HepG2 (cell line): Measurements from ENCODE around the gene LSMEM2. TPM values are rescaled to one million over a fixed set of nuclear protein-coding genes. Genes with fewer than 3 reads are reported as not detected.

ENCODE experiments used
- ATAC-seq: fragments of 200-7000 bp; cut with Tn5 transposase; 3 replicates; pipeline ENCODE4 v1.9.1; 2020; ENCODE audit warnings: mild to moderate bottlenecking, moderate library complexity
- Bru-seq: library from RNA; stranded (reverse); fragments of 400-500 nt; gene quantifications from one replicate; lab custom pipeline; 2021; lab: Mats Ljungman, UMichigan
- BruChase-seq, 2 experiments: library from RNA; stranded (reverse); fragments of 400-500 nt; gene quantifications; one replicate each; lab custom pipeline; 2021; lab: Mats Ljungman, UMichigan
- BruUV-seq: library from RNA; stranded (reverse); fragments of 400-500 nt; replicated peaks from 2 replicates; lab custom pipeline; 2021; lab: Mats Ljungman, UMichigan
- CTCF ChIA-PET: fragments of 300-600 bp; formaldehyde crosslinking; extraction: SDS; loops from one replicate; lab custom pipeline; 2021; ENCODE audit warnings: low total read pairs, inconsistent platforms, low intra/inter-chr PET ratio; lab: Yijun Ruan, JAX
- POLR2A ChIA-PET: fragments of 350-600 bp; sonication (Branson Sonifier 250); formaldehyde crosslinking; loops from one replicate; lab custom pipeline; 2020; ENCODE audit warnings: antibody characterized with exemption, inconsistent platforms; lab: Yijun Ruan, JAX
- DNase-seq: peaks from one replicate; pipeline ENCODE4 v3.0.0-alpha.2; 2015; ENCODE audit warnings: low spot score
- FAIRE-seq: peaks from 3 replicates; lab custom pipeline; 2011; peaks lifted over from hg19 to GRCh38; lab: Jason Lieb, UNC
- H2AFZ ChIP-seq: one replicate; pipeline ENCODE4 v1.6.1; 2011; ENCODE audit warnings: low read length, inconsistent platforms
- H3K27ac ChIP-seq: fragments of 300-600 bp; 3 replicates; pipeline ENCODE4 v1.8.0; 2011; ENCODE audit warnings: mixed run types, mild to moderate bottlenecking, mixed read lengths, low read length, inconsistent platforms; ENCODE audit not compliant: insufficient read depth; ENCODE audit errors: extremely low read length
- H3K27me3 ChIP-seq, 2 experiments: fragments of 200-600 bp in 1 of 2; 2 replicates in 1 of 2; 3 replicates in 1 of 2; pipeline versions ENCODE4 v1.6.0 to v1.8.0; 2011; ENCODE audit warnings: low read length in 2 of 2, mild to moderate bottlenecking in 2 of 2, moderate library complexity in 2 of 2, inconsistent platforms in 1 of 2; ENCODE audit not compliant: insufficient read depth in 2 of 2, control insufficient read depth in 1 of 2
- H3K36me3 ChIP-seq, 2 experiments: fragments of 200-600 bp in 1 of 2; replicated peaks in 1 of 2; 2 replicates in 1 of 2; 3 replicates in 1 of 2; pipeline versions ENCODE4 v1.5.1 to v1.8.0; 2011; ENCODE audit warnings: low read length in 2 of 2, inconsistent platforms in 1 of 2; ENCODE audit not compliant: insufficient read depth in 2 of 2, control insufficient read depth in 1 of 2
- H3K4me1 ChIP-seq: 2 replicates; pipeline ENCODE4 v1.5.1; 2012; ENCODE audit warnings: low read length, inconsistent platforms; ENCODE audit not compliant: insufficient read depth
- H3K4me2 ChIP-seq: 2 replicates; pipeline ENCODE4 v1.6.0; 2011; ENCODE audit warnings: low read depth, low read length, inconsistent platforms
- H3K4me3 ChIP-seq, 3 experiments: fragments of 200-600 bp in 1 of 3; sonication (generic), shearing (Covaris generic) in 1 of 3; replicated peaks in 1 of 3; 2 replicates each; pipeline ENCODE4 v1.5.1; 2011 to 2016; ENCODE audit warnings: low read length in 3 of 3, inconsistent platforms in 2 of 3, low read depth in 2 of 3, mild to moderate bottlenecking in 2 of 3, control low read depth in 1 of 3, mixed read lengths in 1 of 3; ENCODE audit not compliant: insufficient read depth in 1 of 3
- H3K79me2 ChIP-seq: one replicate; pipeline ENCODE4 v1.6.1; 2011; ENCODE audit warnings: low read length, inconsistent platforms; ENCODE audit not compliant: insufficient read depth
- H3K9ac ChIP-seq: 2 replicates; pipeline ENCODE4 v1.6.0; 2011; ENCODE audit warnings: mild to moderate bottlenecking, low read depth, low read length, inconsistent platforms; ENCODE audit not compliant: insufficient read depth
- H3K9me3 ChIP-seq: 2 replicates; pipeline ENCODE4 v1.5.1; 2012; ENCODE audit warnings: mild to moderate bottlenecking, low read length
- H4K20me1 ChIP-seq: 2 replicates; pipeline ENCODE4 v1.6.0; 2011; ENCODE audit warnings: inconsistent platforms, mild to moderate bottlenecking, low read length, moderate library complexity; ENCODE audit not compliant: insufficient read depth
- AGO2 ChIP-seq: fragments of 200-400 bp; formaldehyde crosslinking; optimal IDR thresholded peaks from 2 replicates; pipeline ENCODE3; 2017; ENCODE audit warnings: mild to moderate bottlenecking, low read depth, low read length, moderate library complexity
- AKAP8 ChIP-seq: sonication (generic); formaldehyde crosslinking; IDR thresholded peaks from 2 replicates; pipeline ENCODE4 v1.5.1; 2020; ENCODE audit warnings: mild to moderate bottlenecking, missing genetic modification reagents
- KAT7 ChIP-seq: IDR thresholded peaks from 2 replicates; pipeline ENCODE4 v1.6.1; 2018; ENCODE audit warnings: borderline replicate concordance, missing compliant biosample characterization
- NRL ChIP-seq: sonication (generic); formaldehyde crosslinking; IDR thresholded peaks from 2 replicates; pipeline ENCODE4 v1.5.0; 2020; ENCODE audit warnings: missing genetic modification reagents, mild to moderate bottlenecking, moderate library complexity, borderline replicate concordance
- POLR2G ChIP-seq: fragments of 200-400 bp; formaldehyde crosslinking; IDR thresholded peaks from 2 replicates; pipeline ENCODE4 v1.6.1; 2018; ENCODE audit warnings: mild to moderate bottlenecking, low read depth, low read length, moderate library complexity
- ZNF335 ChIP-seq: sonication (generic); formaldehyde crosslinking; IDR thresholded peaks from 2 replicates; pipeline ENCODE4 v1.4.0; 2020; ENCODE audit warnings: missing genetic modification reagents
- ZNF563 ChIP-seq: sonication (generic); formaldehyde crosslinking; IDR thresholded peaks from 2 replicates; pipeline ENCODE4 v1.8.0; 2022; ENCODE audit warnings: mild to moderate bottlenecking, moderate library complexity, missing genetic modification reagents
- WGBS: methylation state at CpG from one replicate; pipeline ENCODE4 v1.1.6; 2017; ENCODE audit warnings: low lambda C conversion rate; 5-methylcytosine and 5-hydroxymethylcytosine counted together
- in situ Hi-C: cut with HindIII; loops from 2 replicates; pipeline ENCODE4 v1.10.0; 2017; ENCODE audit warnings: low pct_unique_long_range_greater_than_20kb; ENCODE audit not compliant: extremely low pct_ligation_motif_present
- intact Hi-C: fragments of 100-400 bp; cut with micrococcal nuclease; formaldehyde crosslinking; loops from one replicate; pipeline ENCODE4 v1.10.0; 2022; ENCODE audit not compliant: unreplicated experiment
- long read RNA-seq, 2 experiments: library from RNA in 1 of 2; library from polyadenylated mRNA in 1 of 2; stranded (forward) in 1 of 2; unstranded in 1 of 2; transcript quantifications; one replicate each; pipeline ENCODE4 v2.0.0, GENCODE V29; 2019 to 2022
- polyA minus RNA-seq, 3 experiments: library from RNA; depleted of rRNA, polyadenylated mRNA; stranded (reverse); fragments of >200 nt; gene quantifications; 2 replicates each; pipeline ENCODE4 v1.2.3, GENCODE V29; 2011; ENCODE audit warnings: low replicate concordance in 1 of 3
- polyA plus RNA-seq, 8 experiments: library from polyadenylated mRNA; depleted of rRNA in 3 of 8; stranded (reverse) in 7 of 8; unstranded in 1 of 8; fragments of >200 nt; fragmentation: Illumina TruSeq in 4 of 8; extraction: Trizol in 4 of 8; gene quantifications; 2 replicates each; pipeline versions ENCODE4 v1.2.1 to v1.2.3, GENCODE V29; 2011 to 2016; ENCODE audit warnings: low read depth in 4 of 8, missing spikeins in 1 of 8, mixed read lengths in 1 of 8; ENCODE audit not compliant: insufficient read depth in 1 of 8
- total RNA-seq, 5 experiments: library from RNA; depleted of rRNA; stranded (reverse); fragments of >200 nt; fragmentation: Illumina TruSeq; extraction: Trizol; gene quantifications; 2 replicates each; pipeline ENCODE4 v1.2.3, GENCODE V29; 2016; ENCODE audit warnings: low read depth in 1 of 5

The LSMEM2 gene
- total RNA-seq (2016; rRNA removed; fragmentation: Illumina TruSeq; extraction: Trizol) (0.07 TPM in 1 of 2 replicates, not detected in the other), polyA plus RNA-seq (2011; rRNA removed) (0.41 and 0.44 TPM in 2 replicates), polyA minus RNA-seq (2011; rRNA and poly(A)+ RNA removed; ENCODE audit: low replicate concordance) (0.09 and 0.34 TPM in 2 replicates), Bru-seq, nascent RNA (percentile 40 among the genes with signal in this experiment), BruChase-seq, experiment 1, labeled RNA remaining after a 6-hour chase (percentile 52 among the genes with signal in this experiment), BruChase-seq, experiment 2, labeled RNA remaining after a 2-hour chase (percentile 44 among the genes with signal in this experiment)
- not detected in 2 replicates for total RNA-seq (2016; cell fraction: cytosol; rRNA removed; fragmentation: Illumina TruSeq; extraction: Trizol; ENCODE audit: low read depth)
- total RNA-seq (2016; cell fraction: insoluble cytoplasmic fraction; rRNA removed; fragmentation: Illumina TruSeq; extraction: Trizol) = 0.06 TPM in 1 of 2 replicates, not detected in the other
- not detected in 2 replicates for total RNA-seq (2016; cell fraction: membrane; rRNA removed; fragmentation: Illumina TruSeq; extraction: Trizol)
- total RNA-seq (2016; cell fraction: nucleus; rRNA removed; fragmentation: Illumina TruSeq; extraction: Trizol) = 0.25 TPM in 1 of 2 replicates, not detected in the other
- polyA plus RNA-seq (2011; cell fraction: cytosol; rRNA removed) = 0.08 and 0.15 TPM in 2 replicates
- polyA plus RNA-seq (2011; cell fraction: nucleus; rRNA removed) = 1.3 and 2.1 TPM in 2 replicates
- 0.17 and 0.37 TPM in 2 replicates for polyA plus RNA-seq (2012)
- polyA plus RNA-seq (2016; cell fraction: cytosol; fragmentation: Illumina TruSeq; extraction: Trizol; ENCODE audit: low read depth) = not detected in 2 replicates
- not detected in 2 replicates for polyA plus RNA-seq (2016; cell fraction: insoluble cytoplasmic fraction; fragmentation: Illumina TruSeq; extraction: Trizol; ENCODE audit: low read depth)
- not detected in 2 replicates for polyA plus RNA-seq (2016; cell fraction: membrane; fragmentation: Illumina TruSeq; extraction: Trizol; ENCODE audit: low read depth)
- polyA plus RNA-seq (2016; cell fraction: nucleus; fragmentation: Illumina TruSeq; extraction: Trizol; ENCODE audit: insufficient read depth, low read depth) = 0.42 TPM in 1 of 2 replicates, not detected in the other
- polyA minus RNA-seq (2011; cell fraction: cytosol; rRNA and poly(A)+ RNA removed) = not detected in 2 replicates
- polyA minus RNA-seq (2011; cell fraction: nucleus; rRNA and poly(A)+ RNA removed) = 0.90 TPM in 1 of 2 replicates, not detected in the other
- long read RNA-seq, experiment 1 = 0 reads
- long read RNA-seq, experiment 2 = 0 reads

DNA sequence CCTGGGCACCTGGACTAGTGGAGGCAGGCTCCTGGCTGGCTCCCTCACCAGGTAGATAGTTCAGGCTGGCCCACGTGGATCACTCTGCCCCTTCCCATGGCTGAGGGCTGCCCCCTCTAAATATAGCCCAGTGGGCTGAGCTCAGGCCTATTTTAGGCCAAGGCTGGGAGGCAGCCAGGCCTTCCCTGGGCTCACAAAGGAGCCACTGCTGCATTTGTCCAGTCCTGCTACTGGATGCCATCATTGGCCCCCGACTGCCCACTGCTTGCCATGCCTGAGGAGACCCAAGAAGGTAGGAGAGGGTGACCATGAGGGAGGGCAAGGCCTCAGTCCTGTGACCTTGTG lies at the start of gene LSMEM2:
Gene LSMEM2 (plus strand): TSS at position 208 of the 345 bp plus-strand sequence. CDS start 27 bp downstream, at position 235.
- H3K79me2 ChIP-seq = no peaks in the 10 kb centered on the region
- DNase-seq (no peak), ATAC-seq (peak; percentile 9), FAIRE-seq (no peak)
- no peak within 1 kb of the TSS for H3K4me2 ChIP-seq
- in situ Hi-C loops = loop anchor here (10.0 kb wide), 1 partner anchor 84 kb away; the partner anchor contains the start of gene GNAT1
- H4K20me1 ChIP-seq = no peaks in the 10 kb centered on the region; the same call in 1 of the 2 replicates
- H3K9ac ChIP-seq = no peak within 1 kb of the TSS
- peaks cover 14 to 28% of the 10 kb centered on the region in 2 experiments for H3K36me3 ChIP-seq
- BruUV-seq = no TSS peak
- H3K27me3 ChIP-seq = no peaks in the 10 kb centered on the region
- no CpG with 5 or more reads among the region's 2 CpGs for WGBS
- POLR2A ChIA-PET = interaction anchor here (0.9 to 6.2 kb wide), 9 partner anchors 9 to 46 kb away, joined by 3 to 28 read pairs (median 5); partner anchors contain the start of genes HYAL3, IFRD2 and NAA80
- CTCF ChIA-PET = no interaction called here
- H3K4me1 ChIP-seq = peaks cover 37% of the 10 kb centered on the region
- H3K27ac ChIP-seq = no peak within 1 kb of the TSS
- no peak within 1 kb of the TSS for H2AFZ ChIP-seq
- no peaks in the 10 kb centered on the region for H3K9me3 ChIP-seq
- intact Hi-C loops = no loop called here
- TF ChIP-seq AKAP8 (0 out of 2 replicates have a peak, but pooled peaks have one; percentile 44), ZNF335 (CRISPR knock-in tag) (no peak), POLR2G (peak; percentile 44; the same call in 1 of the 2 replicates), KAT7 (CRISPR knock-in tag) (no peak), ZNF563 (CRISPR knock-in tag) (0 out of 2 replicates have a peak, but pooled peaks have one; percentile 19), NRL (CRISPR knock-in tag) (0 out of 2 replicates have a peak, but pooled peaks have one; percentile 33), AGO2 (peak; percentile 65)
- TF ChIP-seq, all 625 proteins: peak for 5
- H3K4me3 ChIP-seq = no peak within 1 kb of the TSS
